ENCODE results near the gene NAPB.

Gene NAPB

DNA sequence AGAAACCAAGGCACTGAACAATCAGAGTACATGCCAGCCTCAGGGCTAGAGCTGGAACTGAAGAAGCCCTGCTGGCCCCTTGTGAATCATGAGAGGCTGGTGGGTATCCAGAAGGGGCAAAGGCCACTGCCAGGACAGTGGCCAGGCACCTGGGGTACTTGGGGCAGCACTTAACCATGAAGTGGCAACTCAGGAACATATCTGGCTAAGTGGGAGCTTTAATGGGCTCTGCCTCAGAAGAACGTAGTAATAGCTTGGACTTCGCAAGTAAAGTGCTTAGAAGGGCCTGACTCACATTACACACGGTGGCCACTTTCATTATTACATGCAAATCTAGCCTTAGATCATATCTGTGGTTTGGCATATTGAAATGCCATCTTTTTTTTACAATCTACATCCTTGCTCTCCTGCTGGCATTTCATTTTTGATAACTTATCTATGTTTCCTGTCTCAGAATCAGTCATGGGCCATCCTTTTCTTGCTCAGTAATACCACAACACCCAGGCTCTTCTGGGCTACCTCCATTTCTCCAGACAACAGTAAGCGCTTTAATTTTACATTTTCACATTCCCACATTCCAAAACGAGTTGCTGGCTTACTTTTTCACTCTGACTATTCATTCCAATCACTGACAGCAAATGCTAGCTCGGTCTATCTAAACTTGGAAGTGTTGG is 21.6 kb downstream of the NAPB start:
- TF ChIP-seq, protein P1, sequence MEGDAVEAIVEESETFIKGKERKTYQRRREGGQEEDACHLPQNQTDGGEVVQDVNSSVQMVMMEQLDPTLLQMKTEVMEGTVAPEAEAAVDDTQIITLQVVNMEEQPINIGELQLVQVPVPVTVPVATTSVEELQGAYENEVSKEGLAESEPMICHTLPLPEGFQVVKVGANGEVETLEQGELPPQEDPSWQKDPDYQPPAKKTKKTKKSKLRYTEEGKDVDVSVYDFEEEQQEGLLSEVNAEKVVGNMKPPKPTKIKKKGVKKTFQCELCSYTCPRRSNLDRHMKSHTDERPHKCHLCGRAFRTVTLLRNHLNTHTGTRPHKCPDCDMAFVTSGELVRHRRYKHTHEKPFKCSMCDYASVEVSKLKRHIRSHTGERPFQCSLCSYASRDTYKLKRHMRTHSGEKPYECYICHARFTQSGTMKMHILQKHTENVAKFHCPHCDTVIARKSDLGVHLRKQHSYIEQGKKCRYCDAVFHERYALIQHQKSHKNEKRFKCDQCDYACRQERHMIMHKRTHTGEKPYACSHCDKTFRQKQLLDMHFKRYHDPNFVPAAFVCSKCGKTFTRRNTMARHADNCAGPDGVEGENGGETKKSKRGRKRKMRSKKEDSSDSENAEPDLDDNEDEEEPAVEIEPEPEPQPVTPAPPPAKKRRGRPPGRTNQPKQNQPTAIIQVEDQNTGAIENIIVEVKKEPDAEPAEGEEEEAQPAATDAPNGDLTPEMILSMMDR (IDR thresholded peaks at IDR 0.05), result no peak

GRCh38 chr20:23397961-23398360 is 23.3 kb downstream of the NAPB start:
- TF ChIP-seq, protein P1 (IDR thresholded peaks at IDR 0.05), result no peak

DNA sequence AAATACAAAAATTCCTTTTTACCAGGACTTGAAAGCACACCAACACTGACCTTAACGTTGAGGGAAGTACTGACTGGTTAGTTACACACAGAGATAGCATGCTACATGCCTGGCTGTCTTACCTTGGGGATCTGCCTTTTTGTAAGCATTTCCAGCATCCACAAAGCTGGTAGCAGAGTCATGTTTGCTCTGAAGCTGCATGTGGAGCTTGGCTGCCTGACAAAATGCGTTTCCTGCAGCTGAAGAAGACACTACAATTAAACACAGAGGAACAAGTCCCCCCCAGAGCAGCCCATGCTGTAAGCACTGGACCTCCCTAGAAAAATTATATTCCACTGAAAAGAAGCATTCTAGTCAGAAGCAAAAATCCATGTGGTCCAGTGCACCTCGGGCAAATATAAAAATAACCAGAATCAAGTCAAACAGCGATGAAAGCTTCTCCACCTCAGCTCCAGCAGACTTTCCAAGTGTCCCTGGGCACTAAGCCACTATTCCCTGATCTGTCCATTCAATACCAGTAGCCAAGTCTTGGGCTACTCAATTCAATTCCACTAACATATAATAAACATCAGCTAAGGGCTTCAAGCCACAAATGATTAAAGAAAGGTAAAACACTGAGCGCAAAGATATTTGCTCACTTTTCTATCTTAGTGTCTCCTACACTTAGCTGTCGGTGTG is 24.2 kb downstream of the NAPB start:
- TF ChIP-seq, protein P1 (IDR thresholded peaks at IDR 0.05), result no peak

DNA sequence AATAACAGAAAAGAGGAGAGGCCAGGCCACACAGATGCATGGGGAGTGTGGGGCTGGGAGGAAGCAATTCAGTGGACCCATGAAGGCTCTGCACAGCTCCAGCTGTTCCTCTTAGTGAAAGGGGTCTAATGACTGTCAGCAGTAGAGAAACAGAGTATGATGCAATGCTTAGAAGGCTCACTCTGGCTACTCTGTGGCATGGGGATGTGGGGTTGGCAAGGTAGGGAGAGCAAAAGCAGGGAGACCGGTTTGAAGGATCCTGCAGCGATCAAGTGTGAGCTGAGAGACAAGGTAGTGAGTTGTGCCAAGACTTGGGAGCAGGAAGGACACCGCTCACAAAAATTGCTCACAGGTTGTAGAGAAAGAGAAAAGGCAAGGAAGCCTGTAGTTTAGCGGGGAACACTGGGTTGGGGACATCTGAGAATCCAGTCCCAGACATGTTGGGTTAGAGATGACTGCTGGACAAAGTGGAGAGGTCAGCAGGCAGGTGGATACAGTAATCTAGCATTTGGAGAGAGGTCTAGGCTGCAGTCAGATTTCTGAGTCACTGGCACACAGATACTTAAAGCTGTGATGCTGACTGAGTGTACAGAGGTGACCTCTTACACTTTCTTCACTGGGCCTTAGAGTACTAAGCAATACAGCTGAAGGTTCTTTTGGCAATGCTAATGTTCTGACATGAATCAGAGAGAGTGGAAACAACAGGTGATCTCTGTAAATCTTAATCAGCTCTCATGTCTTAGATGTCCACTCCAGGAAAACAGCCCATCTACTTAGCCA is 27.1 kb downstream of the NAPB start:
- TF ChIP-seq, protein P1 (IDR thresholded peaks at IDR 0.05), result no peak

- TF ChIP-seq, protein P1 (IDR thresholded peaks at IDR 0.05), result no peak
Observed at GRCh38 chr20:23391707-23392310, 29.5 kb downstream of the NAPB start.

DNA sequence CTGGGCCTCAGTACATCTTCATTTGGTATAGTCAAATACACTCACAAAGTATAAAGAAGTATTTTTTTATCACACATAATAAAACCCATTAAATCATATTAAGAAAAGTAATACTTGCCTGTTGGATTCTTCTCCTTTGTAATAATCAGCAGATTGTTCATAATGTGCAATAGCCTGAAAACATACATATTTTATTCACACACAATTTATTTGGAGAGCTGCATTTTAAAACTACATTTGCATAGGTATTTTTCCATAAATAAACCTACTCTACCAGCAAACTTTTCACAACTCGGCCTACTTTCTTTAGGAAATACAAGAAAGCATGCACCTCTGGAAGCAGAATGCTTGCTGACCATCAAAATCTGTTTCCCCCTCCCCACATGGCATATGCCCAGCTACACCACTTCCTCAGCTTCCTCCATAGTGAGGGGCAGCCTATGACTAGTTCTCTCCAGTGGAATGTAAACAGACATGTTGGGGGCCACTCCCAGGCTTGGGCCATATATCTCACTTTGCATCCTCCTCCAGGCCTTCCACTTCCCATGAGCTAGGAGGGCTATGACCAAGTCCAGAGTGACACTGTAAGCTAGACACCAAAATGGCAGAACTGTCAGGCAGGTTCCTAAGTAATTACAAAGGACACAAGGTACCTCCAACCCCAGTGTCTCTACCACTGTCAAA is 31.1 kb downstream of the NAPB start:
- TF ChIP-seq, protein P1 (IDR thresholded peaks at IDR 0.05), result no peak

DNA sequence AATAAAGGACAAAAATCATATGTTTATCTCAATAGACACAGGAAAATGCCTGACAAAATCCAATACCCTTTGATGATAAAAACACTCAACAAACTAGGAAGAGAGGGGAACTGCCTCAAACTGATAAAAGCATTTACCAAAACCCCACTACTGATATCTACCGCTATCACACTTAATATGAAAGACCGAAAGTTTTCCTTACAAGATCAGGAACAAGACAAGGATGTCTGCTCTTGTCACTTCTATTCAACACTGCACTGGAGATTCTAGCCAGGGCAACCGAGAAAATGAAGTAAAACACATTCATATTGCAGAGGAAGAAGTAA is 34.2 kb downstream of the NAPB start:
- TF ChIP-seq, protein P1 (IDR thresholded peaks at IDR 0.05), result no peak

Data from LNCAP (cell line).